Progenitor cell of endocrine pancreas (in vitro differentiated cells): ENCODE results near the gene STN1. TPM values are rescaled to one million over a fixed set of nuclear protein-coding genes. Genes with fewer than 3 reads are reported as not detected.

Experiments
- DNase-seq: peaks from one replicate; pipeline ENCODE4 v3.0.0; 2021; ENCODE audit warnings: low spot score; ENCODE audit not compliant: unreplicated experiment
- H3K27ac Mint-ChIP-seq: 2 replicates; pipeline ENCODE4 v1.8.0; 2021; ENCODE audit warnings: mild to moderate bottlenecking, moderate library complexity, mixed read lengths
- H3K27me3 Mint-ChIP-seq: 2 replicates; pipeline ENCODE4 v1.8.0; 2021; ENCODE audit warnings: mixed read lengths
- H3K36me3 Mint-ChIP-seq: 2 replicates; pipeline ENCODE4 v1.8.0; 2022; ENCODE audit warnings: mixed read lengths; ENCODE audit not compliant: insufficient read depth
- H3K4me1 Mint-ChIP-seq: 2 replicates; pipeline ENCODE4 v1.8.0; 2021; ENCODE audit warnings: low read depth, mixed read lengths
- H3K4me3 Mint-ChIP-seq: 2 replicates; pipeline ENCODE4 v1.8.0; 2021; ENCODE audit warnings: low read depth, mild to moderate bottlenecking, moderate library complexity, mixed read lengths
- H3K9me3 Mint-ChIP-seq: 2 replicates; pipeline ENCODE4 v1.8.0; 2021; ENCODE audit warnings: low read depth, mixed read lengths
- total RNA-seq: library from RNA; stranded (reverse); gene quantifications from 2 replicates; pipeline ENCODE4 v1.2.1, GENCODE V29; 2021
- TF ChIP-seq, protein P1 (sequence below): fragments of 200-600 bp; sonication (generic); IDR thresholded peaks from one replicate; pipeline ENCODE4 v1.5.0; 2021; ENCODE audit warnings: antibody characterized with exemption, mild to moderate bottlenecking; ENCODE audit not compliant: unreplicated experiment

The STN1 gene
- total RNA-seq, 1 donor from 2014 or later: 13.6 TPM

DNA sequence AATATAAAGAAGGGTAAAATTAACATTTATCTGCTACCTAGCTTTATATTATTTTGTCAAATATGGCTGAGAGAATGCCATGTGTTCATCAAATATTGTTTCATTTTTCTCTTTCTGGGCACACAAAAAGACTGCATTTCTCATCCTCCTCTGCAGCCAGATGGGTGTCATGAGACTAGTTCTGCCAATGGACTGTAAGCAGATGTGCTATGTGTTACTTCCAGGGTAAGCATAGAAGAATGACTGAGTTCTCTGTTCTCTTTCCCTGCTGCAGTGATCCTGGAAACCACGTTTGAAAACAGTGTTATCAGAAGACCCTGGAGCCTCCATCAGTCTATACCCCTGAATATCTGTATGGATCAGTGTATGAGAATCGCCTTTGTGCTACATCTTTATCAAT is 24.9 kb upstream of the STN1 start:
- TF ChIP-seq, protein P1, sequence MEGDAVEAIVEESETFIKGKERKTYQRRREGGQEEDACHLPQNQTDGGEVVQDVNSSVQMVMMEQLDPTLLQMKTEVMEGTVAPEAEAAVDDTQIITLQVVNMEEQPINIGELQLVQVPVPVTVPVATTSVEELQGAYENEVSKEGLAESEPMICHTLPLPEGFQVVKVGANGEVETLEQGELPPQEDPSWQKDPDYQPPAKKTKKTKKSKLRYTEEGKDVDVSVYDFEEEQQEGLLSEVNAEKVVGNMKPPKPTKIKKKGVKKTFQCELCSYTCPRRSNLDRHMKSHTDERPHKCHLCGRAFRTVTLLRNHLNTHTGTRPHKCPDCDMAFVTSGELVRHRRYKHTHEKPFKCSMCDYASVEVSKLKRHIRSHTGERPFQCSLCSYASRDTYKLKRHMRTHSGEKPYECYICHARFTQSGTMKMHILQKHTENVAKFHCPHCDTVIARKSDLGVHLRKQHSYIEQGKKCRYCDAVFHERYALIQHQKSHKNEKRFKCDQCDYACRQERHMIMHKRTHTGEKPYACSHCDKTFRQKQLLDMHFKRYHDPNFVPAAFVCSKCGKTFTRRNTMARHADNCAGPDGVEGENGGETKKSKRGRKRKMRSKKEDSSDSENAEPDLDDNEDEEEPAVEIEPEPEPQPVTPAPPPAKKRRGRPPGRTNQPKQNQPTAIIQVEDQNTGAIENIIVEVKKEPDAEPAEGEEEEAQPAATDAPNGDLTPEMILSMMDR: no peak
- H3K9me3 Mint-ChIP-seq: no peaks in the 10 kb centered on the region
- no peak overlapping the region for H3K27ac Mint-ChIP-seq
- H3K4me1 Mint-ChIP-seq: peaks cover under 1% of the 10 kb centered on the region
- no peak for DNase-seq
- peaks cover 2% of the 10 kb centered on the region for H3K27me3 Mint-ChIP-seq
- H3K4me3 Mint-ChIP-seq: no peak overlapping the region
- no peaks in the 10 kb centered on the region for H3K36me3 Mint-ChIP-seq

- no peak for DNase-seq
- TF ChIP-seq, protein P1: no peak
- H3K4me3 Mint-ChIP-seq: no peak overlapping the region
- no peaks in the 10 kb centered on the region for H3K36me3 Mint-ChIP-seq
- peaks cover 2% of the 10 kb centered on the region for H3K27me3 Mint-ChIP-seq
- H3K27ac Mint-ChIP-seq: no peak overlapping the region
- no peaks in the 10 kb centered on the region for H3K4me1 Mint-ChIP-seq
- no peaks in the 10 kb centered on the region for H3K9me3 Mint-ChIP-seq
Observed at GRCh38 chr10:103941801-103942200, 23.8 kb upstream of the STN1 start.

GRCh38 chr10:103939522-103939921 is 21.5 kb upstream of the STN1 start:
- Mint-ChIP-seq H3K27me3 (peaks cover 2% of the 10 kb centered on the region), H3K9me3 (no peaks in the 10 kb centered on the region), H3K4me3 (no peak overlapping the region), H3K27ac (no peak overlapping the region), H3K4me1 (no peaks in the 10 kb centered on the region), H3K36me3 (no peaks in the 10 kb centered on the region)
- TF ChIP-seq, protein P1: no peak
- DNase-seq: no peak

- TF ChIP-seq, protein P1: no peak
- DNase-seq: no peak
- H3K4me1 Mint-ChIP-seq: peaks cover 18% of the 10 kb centered on the region
- no peaks in the 10 kb centered on the region for H3K27me3 Mint-ChIP-seq
- no peak overlapping the region for H3K27ac Mint-ChIP-seq
- H3K36me3 Mint-ChIP-seq: no peaks in the 10 kb centered on the region
- no peaks in the 10 kb centered on the region for H3K9me3 Mint-ChIP-seq
- no peak overlapping the region for H3K4me3 Mint-ChIP-seq
Observed at GRCh38 chr10:103936022-103936421, 18.0 kb upstream of the STN1 start.

DNA sequence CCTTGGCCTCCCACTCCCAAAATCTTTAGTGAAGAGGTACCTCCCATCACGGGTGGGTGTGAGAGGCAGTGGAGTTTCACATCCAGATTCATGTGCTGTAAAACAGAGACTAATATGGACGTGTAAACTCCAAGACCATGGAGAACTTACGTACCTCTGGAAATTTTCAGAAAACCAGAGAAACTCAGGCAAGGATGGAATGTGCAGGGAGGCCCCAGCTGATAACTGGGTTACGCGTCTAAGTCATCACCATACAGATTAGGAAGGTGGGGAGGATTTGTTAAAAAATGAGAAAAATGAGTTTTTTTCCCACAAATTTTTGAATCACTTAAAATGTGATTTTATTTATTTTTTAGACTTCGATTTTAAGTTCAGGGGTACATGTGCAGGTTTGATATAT is 16.3 kb upstream of the STN1 start:
- peaks cover 25% of the 10 kb centered on the region for H3K4me1 Mint-ChIP-seq
- DNase-seq: no peak
- no peak overlapping the region for H3K4me3 Mint-ChIP-seq
- no peaks in the 10 kb centered on the region for H3K36me3 Mint-ChIP-seq
- TF ChIP-seq, protein P1: no peak
- no peaks in the 10 kb centered on the region for H3K9me3 Mint-ChIP-seq
- H3K27ac Mint-ChIP-seq: no peak overlapping the region
- H3K27me3 Mint-ChIP-seq: no peaks in the 10 kb centered on the region
